ENCODE results near the gene L1CAM. TPM values are rescaled to one million over a fixed set of nuclear protein-coding genes. Genes with fewer than 3 reads are reported as not detected.

The L1CAM gene
- total and polyA plus RNA-seq, 12 donors: 1.1 to 5.6 (median 2.7) TPM

GRCh38 chrX:153927922-153928760, 42.2 kb upstream of the L1CAM start:
- Histone ChIP-seq H3K4me1 (peaks cover 0 to 65% (median 49%) of the 10 kb centered on the region in 9 donors), H3K4me3 (peak overlapping the region; percentile 44 to 71 (median 60)), H3K27ac (peak overlapping the region; percentile 94 to 99 (median 97)), H3K27me3 (peaks cover 0 to 36% (median 0%) of the 10 kb centered on the region in 7 donors), H3K36me3 (peaks cover 0 to 35% (median 0%) of the 10 kb centered on the region in 9 donors), H3K9me3 (no peaks in the 10 kb centered on the region)
- DNase-seq: peak; percentile 92 to 94
- 0 to 1% methylated on average over 39 to 65 of the region's 76 CpGs for whole genome bisulfite sequencing, 2 donors
- intact Hi-C loops (cut with DNase I): loop anchor here in 4 of 10 donors (10.0 kb wide), 2 partner anchors 113 to 133 kb away; partner anchors contain the start of genes IDH3G (in 3 of the 4) and SSR4 (in 3 of the 4)
- TF ChIP-seq CTCF (IDR thresholded peaks at IDR 0.05): peak in 7 of 9 donors; percentile 7 to 46 (median 22)
- ATAC-seq: peak; percentile 90 to 95 (median 93)

DNA sequence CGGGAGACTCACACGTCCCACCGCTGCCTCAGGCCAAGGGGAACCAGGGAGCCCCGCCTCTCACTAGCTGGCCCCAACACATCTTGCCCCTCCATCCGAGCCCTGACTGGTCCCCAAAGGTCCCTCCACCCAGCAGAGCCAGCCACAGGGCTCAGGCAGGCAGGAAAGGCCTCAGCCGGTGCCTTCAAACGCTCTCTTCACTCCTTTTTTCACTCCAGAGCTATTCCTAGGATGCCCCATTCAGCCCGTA, 41.6 kb upstream of the L1CAM start:
- intact Hi-C loops (cut with DNase I): loop anchor here in 4 of 10 donors (10.0 kb wide), 2 partner anchors 113 to 133 kb away; partner anchors contain the start of genes IDH3G (in 3 of the 4) and SSR4 (in 3 of the 4)
- peaks cover 0 to 67% (median 52%) of the 10 kb centered on the region in 9 donors for H3K4me1 ChIP-seq
- peaks cover 0 to 42% (median 0%) of the 10 kb centered on the region in 7 donors for H3K27me3 ChIP-seq
- H3K4me3 ChIP-seq: peak overlapping the region; percentile 44 to 71 (median 60)
- ATAC-seq: peak in 3 of 8 donors; percentile 0 to 3 (median 1)
- TF ChIP-seq CTCF (IDR thresholded peaks at IDR 0.05): no peak
- 0% methylated on average over 7 to 8 of the region's 8 CpGs for WGBS, 2 donors
- H3K9me3 ChIP-seq: no peaks in the 10 kb centered on the region
- no peak for DNase-seq
- H3K36me3 ChIP-seq: peaks cover 0 to 31% (median 0%) of the 10 kb centered on the region in 9 donors
- H3K27ac ChIP-seq: peak overlapping the region; percentile 94 to 99 (median 97)

DNA sequence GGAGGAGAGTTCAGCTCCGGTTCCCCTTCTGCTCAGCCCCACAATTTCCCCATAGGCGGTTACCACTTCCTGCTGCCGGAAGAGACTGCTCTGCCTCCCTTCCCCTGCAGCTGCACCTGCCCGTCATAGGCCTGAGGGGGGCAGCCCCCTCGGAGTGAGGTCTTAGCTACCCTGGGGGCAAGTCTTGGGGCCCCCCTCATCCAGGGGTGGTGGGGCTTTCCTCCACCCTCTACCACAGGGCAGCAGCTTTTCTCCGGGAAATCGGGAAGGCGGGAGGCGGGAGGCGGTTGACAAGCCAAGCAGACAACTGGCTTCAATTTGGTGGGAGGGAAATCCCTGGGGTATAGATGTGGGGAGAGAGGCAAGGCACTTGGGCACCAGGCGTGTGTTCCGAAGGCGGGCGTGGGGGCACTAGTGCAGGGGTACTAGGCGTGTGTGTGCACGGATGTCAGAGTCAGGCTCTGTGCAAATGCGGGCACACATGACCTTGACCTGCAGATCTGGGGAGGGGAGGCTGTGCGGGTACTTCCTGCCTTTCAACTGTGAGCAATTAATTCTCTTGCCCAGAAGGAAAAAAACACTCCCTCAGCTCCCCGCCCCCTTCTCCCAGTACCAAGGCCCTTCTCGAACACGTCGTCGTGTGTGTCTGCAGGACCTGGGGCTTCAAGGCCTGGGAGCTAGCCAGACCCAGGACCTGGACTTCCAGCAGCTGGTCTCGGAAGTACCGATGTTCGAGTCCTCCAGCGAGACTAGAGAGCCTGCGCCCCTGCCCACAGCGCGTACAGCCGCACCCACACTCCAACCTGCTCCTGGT, 41.1 kb upstream of the L1CAM start:
- Histone ChIP-seq H3K27ac (peak overlapping the region; percentile 94 to 99 (median 97)), H3K4me1 (peaks cover 0 to 73% (median 57%) of the 10 kb centered on the region in 9 donors), H3K27me3 (peaks cover 0 to 43% (median 0%) of the 10 kb centered on the region in 7 donors), H3K36me3 (peaks cover 0 to 25% (median 0%) of the 10 kb centered on the region in 9 donors), H3K4me3 (peak overlapping the region; percentile 44 to 71 (median 60)), H3K9me3 (no peaks in the 10 kb centered on the region)
- WGBS, 2 donors: 11% methylated on average over 25 to 31 of the region's 31 CpGs
- DNase-seq (peak; percentile 46 to 52), ATAC-seq (peak in 7 of 8 donors; percentile 4 to 30 (median 10))
- intact Hi-C loops (cut with DNase I): loop anchor here in 4 of 10 donors (10.0 kb wide), 2 partner anchors 112 to 132 kb away; partner anchors contain the start of genes IDH3G (in 3 of the 4) and SSR4 (in 3 of the 4)
- no peak for TF ChIP-seq CTCF (IDR thresholded peaks at IDR 0.05)

GRCh38 chrX:153926552-153926857, 40.5 kb upstream of the L1CAM start:
- WGBS, 2 donors: 25 to 30% methylated on average over 1 to 4 of the region's 4 CpGs
- H3K4me1 ChIP-seq: peaks cover 0 to 78% (median 57%) of the 10 kb centered on the region in 9 donors
- no peaks in the 10 kb centered on the region for H3K9me3 ChIP-seq
- no peak for TF ChIP-seq CTCF (IDR thresholded peaks at IDR 0.05)
- no peak for ATAC-seq
- peak overlapping the region in 8 of 10 donors; percentile 11 to 71 (median 61) for H3K4me3 ChIP-seq
- peaks cover 0 to 49% (median 0%) of the 10 kb centered on the region in 7 donors for H3K27me3 ChIP-seq
- no peak for DNase-seq
- peaks cover 0 to 20% (median 0%) of the 10 kb centered on the region in 9 donors for H3K36me3 ChIP-seq
- intact Hi-C loops (cut with DNase I): loop anchor here in 4 of 10 donors (10.0 kb wide), 2 partner anchors 112 to 132 kb away; partner anchors contain the start of genes IDH3G (in 3 of the 4) and SSR4 (in 3 of the 4)
- peak overlapping the region; percentile 94 to 99 (median 97) for H3K27ac ChIP-seq

All from heart right ventricle (tissue), 16 donors.